Activated CD4-positive, alpha-beta T cell treated with anti-CD3 and anti-CD28 coated beads for 4 hours (primary cell): ENCODE results near the gene WIZ.

Source experiments
- DNase-seq, 2 donors: peaks; one replicate each; pipeline ENCODE4 v3.0.0-alpha.2; 2020

WIZ gene

GRCh38 chr19:15372891-15373301, 76.9 kb downstream of the WIZ start:
- no peak for DNase-seq

- DNase-seq, result no peak
Observed at GRCh38 chr19:15372470-15372869, 77.3 kb downstream of the WIZ start.

GRCh38 chr19:15371786-15372380, 77.9 kb downstream of the WIZ start:
- DNase-seq, result no peak

GRCh38 chr19:15371119-15371518, 78.6 kb downstream of the WIZ start:
- DNase-seq, result no peak
